Measurements from ENCODE around the gene CACNA2D4.

The CACNA2D4 gene

GRCh38 chr12:1799882-1800400 lies 118.5 kb downstream of the CACNA2D4 start:
- DNase-seq (ENCODE audit: low read depth) = no peak

GRCh38 chr12:1799051-1799881 lies 119.2 kb downstream of the CACNA2D4 start:
- DNase-seq (ENCODE audit: low read depth) = no peak

GRCh38 chr12:1798641-1799020 lies 119.8 kb downstream of the CACNA2D4 start:
- no peak for DNase-seq (ENCODE audit: low read depth)

GRCh38 chr12:1797991-1798640 lies 120.3 kb downstream of the CACNA2D4 start:
- no peak for DNase-seq (ENCODE audit: low read depth)

- peak; percentile 23 for DNase-seq (ENCODE audit: low read depth)
Observed at GRCh38 chr12:1797011-1797901, 121.2 kb downstream of the CACNA2D4 start.

- peak; percentile 23 for DNase-seq (ENCODE audit: low read depth)
Observed at GRCh38 chr12:1796515-1797010, 121.9 kb downstream of the CACNA2D4 start.

GRCh38 chr12:1795785-1796514 lies 122.5 kb downstream of the CACNA2D4 start:
- DNase-seq (ENCODE audit: low read depth) = peak; percentile 82

GRCh38 chr12:1795221-1795784 lies 123.1 kb downstream of the CACNA2D4 start:
- no peak for DNase-seq (ENCODE audit: low read depth)

- DNase-seq (ENCODE audit: low read depth) = no peak
Observed at GRCh38 chr12:1794440-1795090, 123.9 kb downstream of the CACNA2D4 start.

GRCh38 chr12:1793426-1794210 lies 124.8 kb downstream of the CACNA2D4 start:
- DNase-seq (ENCODE audit: low read depth) = no peak

- DNase-seq (ENCODE audit: low read depth) = no peak
Observed at GRCh38 chr12:1792406-1792805, 126.0 kb downstream of the CACNA2D4 start.

- DNase-seq (ENCODE audit: low read depth) = no peak
Observed at GRCh38 chr12:1791104-1791841, 127.2 kb downstream of the CACNA2D4 start.

- no peak for DNase-seq (ENCODE audit: low read depth)
Observed at GRCh38 chr12:1790444-1790843, 128.0 kb downstream of the CACNA2D4 start.

GRCh38 chr12:1787714-1788113 lies 130.7 kb downstream of the CACNA2D4 start:
- DNase-seq (ENCODE audit: low read depth) = no peak

- DNase-seq (ENCODE audit: low read depth) = no peak
Observed at GRCh38 chr12:1782215-1782614, 136.2 kb downstream of the CACNA2D4 start.

GRCh38 chr12:1781772-1782171 lies 136.7 kb downstream of the CACNA2D4 start:
- no peak for DNase-seq (ENCODE audit: low read depth)

- DNase-seq (ENCODE audit: low read depth) = no peak
Observed at GRCh38 chr12:1779783-1780182, 138.7 kb downstream of the CACNA2D4 start.

- no peak for DNase-seq (ENCODE audit: low read depth)
Observed at GRCh38 chr12:1778911-1779310, 139.5 kb downstream of the CACNA2D4 start.

GRCh38 chr12:1777798-1778197 lies 140.7 kb downstream of the CACNA2D4 start:
- no peak for DNase-seq (ENCODE audit: low read depth)
